Activated effector memory CD4-positive, alpha-beta T cell treated with anti-CD3 and anti-CD28 coated beads, Interleukin-2, amount 50 U/mL, for 16 hours (primary cell): ENCODE results near the gene SYCE1.
A peak's percentile ranks its signal among the peaks of the same experiment; 100 is the strongest.
"Not testable (repeated sequence)": the region's sequence is repeated elsewhere in the genome, so short reads cannot be mapped to it uniquely, and the experiment has no call there.

Experiments used
- DNase-seq: peaks from one replicate; pipeline ENCODE4 v3.0.0-alpha.2; 2020

The SYCE1 gene

DNA sequence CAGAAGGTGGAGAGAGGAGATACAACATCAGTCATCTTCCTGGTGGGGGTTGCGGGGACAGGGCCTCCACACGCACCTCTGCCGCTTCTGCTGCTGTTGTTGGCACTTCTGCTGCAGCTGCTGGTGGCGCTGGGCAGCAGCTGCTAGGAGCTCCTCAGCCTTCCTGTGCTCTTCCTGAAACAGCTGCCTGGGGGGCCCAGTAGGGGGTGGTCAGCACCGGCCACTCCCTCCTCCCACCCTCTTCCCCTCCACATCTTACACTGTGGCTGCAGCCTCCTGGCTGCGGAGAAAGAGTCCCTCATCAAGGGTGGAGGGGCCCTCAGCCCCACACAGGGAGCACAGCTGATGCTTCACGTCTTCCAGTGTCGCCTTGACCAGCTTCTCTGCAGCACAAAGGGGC, 9.9 kb downstream of the SYCE1 start:
- no peak for DNase-seq

- no peak for DNase-seq
Observed at GRCh38 chr10:133554600-133554999, 10.8 kb downstream of the SYCE1 start.

DNA sequence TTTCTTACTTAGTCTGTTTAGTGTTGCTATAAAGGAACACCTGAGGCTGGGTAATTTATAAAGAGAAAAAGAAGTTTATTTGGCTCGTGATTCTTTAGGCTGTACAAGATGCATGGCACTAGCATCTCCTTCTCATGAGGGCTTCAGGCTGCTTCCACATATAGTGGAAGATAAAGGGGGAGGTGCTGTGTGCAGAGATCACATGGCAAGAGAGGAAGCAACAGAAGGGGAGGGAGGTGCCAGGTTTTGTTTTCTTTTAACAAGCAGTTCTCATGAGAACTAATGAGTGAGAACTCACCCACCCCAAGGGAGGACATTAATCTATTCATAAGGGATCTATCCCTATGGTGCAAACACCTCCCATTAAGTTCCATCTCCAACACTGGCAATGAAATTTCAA, 20.9 kb downstream of the SYCE1 start:
- DNase-seq: no peak

- DNase-seq: not testable (repeated sequence)
Observed at GRCh38 chr10:133541441-133541975, 23.9 kb downstream of the SYCE1 start.

- DNase-seq: no peak
Observed at GRCh38 chr10:133537546-133538545, 27.5 kb downstream of the SYCE1 start.

- DNase-seq: no peak
Observed at GRCh38 chr10:133536198-133536597, 29.2 kb downstream of the SYCE1 start.

DNA sequence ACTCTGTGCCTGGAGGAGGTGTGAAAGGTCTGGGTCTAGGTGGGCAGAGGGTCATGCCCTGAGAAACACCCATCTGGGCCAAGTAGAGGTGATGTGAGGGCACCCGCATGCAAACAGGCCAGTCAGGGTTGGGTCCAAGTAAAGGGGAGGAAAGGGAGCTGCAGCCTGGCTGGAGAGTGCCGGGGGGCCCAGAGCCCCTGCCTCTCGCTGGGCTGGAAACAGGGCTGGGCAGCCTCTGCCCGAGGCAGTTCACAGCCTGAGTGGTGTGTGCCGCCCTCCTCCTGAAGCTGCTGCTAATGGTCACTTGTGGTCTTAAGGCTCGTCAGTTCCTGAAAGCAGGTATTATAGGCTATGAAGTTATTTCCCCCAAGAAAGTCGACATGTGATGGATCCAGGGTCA, 31.0 kb downstream of the SYCE1 start:
- no peak for DNase-seq

DNA sequence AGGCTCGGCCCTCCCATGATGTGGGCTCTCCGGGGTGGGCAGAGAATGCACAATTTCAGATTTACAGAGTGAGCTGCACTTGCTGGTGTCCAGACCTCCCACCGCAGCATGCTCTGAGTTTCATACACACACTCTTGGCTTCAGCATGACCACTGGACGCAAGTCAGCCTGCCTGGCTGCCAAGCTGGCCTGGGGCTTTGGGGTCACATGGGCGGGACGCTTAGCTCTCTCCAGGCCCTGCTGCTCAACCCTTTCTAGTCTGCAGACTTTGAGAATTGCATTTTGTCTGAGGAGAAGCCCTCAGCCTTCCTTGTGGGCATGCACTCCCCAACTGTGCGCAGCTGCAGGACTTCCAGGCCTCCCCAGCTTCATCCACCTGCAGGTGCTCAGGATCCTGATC, 32.5 kb downstream of the SYCE1 start:
- DNase-seq: no peak

GRCh38 chr10:133530506-133530905, 34.9 kb downstream of the SYCE1 start:
- no peak for DNase-seq

GRCh38 chr10:133529576-133529946, 35.8 kb downstream of the SYCE1 start:
- no peak for DNase-seq

GRCh38 chr10:133528845-133529575, 36.4 kb downstream of the SYCE1 start:
- DNase-seq: no peak

DNA sequence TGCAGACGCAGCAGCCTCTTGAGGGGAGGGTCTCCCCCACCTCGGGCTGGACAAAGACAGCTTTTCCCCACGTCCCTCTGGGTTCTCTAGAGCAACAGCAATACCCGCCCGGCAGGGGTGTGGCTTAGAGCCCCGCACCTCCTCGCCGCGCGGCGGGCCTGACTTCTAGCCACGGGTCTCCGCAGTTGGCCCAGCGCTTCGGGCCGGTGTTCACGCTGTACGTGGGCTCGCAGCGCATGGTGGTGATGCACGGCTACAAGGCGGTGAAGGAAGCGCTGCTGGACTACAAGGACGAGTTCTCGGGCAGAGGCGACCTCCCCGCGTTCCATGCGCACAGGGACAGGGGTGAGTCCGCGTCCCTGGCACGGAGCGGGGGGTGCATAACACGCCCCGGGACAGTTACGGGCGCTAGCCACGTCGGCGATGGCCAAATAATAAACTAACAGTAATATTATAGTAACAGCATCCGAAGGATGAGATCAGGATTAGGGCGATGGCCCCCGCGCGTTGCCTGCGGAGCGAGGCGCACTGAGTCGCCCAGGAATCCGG, 37.0 kb downstream of the SYCE1 start:
- DNase-seq: no peak

DNA sequence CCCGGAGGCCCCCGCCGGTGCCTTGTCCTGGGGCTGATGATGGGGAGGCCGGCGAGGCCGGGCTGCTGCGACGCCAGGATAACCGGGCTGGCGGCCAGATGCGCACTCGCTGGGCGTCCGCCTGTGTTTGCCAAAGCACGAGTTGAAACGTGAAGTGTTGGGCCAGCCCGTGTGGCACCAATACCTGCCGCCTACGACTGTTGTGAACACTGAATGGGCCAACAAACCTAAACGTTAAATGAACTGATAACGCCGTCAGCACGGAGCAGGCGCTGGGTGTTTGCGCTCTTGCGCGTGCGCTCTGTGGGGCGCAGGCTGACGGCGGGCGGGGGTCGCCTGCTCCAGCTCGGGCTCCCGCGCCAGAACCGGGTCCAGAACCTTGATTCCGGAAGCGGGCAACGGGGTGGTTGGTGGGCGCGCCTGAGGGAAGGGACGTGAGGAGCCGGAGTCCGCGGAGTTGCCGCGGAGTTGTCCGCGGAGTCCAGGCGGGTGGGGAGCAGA, 37.6 kb downstream of the SYCE1 start:
- no peak for DNase-seq

DNA sequence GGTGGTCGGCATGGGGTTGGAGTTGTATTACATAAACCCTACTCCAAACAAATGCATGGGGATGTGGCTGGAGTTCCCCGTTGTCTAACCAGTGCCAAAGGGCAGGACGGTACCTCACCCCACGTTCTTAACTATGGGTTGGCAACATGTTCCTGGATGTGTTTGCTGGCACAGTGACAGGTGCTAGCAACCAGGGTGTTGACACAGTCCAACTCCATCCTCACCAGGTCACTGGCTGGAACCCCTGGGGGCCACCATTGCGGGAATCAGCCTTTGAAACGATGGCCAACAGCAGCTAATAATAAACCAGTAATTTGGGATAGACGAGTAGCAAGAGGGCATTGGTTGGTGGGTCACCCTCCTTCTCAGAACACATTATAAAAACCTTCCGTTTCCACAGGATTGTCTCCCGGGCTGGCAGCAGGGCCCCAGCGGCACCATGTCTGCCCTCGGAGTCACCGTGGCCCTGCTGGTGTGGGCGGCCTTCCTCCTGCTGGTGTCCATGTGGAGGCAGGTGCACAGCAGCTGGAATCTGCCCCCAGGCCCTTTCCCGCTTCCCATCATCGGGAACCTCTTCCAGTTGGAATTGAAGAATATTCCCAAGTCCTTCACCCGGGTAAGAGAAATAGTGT, 38.3 kb downstream of the SYCE1 start, which contains the start of gene CYP2E1:
TSS of gene CYP2E1 (plus strand) at position 407 of the 632 bp plus-strand sequence. CDS start at position 440, 33 bp downstream.
- no peak for DNase-seq

DNA sequence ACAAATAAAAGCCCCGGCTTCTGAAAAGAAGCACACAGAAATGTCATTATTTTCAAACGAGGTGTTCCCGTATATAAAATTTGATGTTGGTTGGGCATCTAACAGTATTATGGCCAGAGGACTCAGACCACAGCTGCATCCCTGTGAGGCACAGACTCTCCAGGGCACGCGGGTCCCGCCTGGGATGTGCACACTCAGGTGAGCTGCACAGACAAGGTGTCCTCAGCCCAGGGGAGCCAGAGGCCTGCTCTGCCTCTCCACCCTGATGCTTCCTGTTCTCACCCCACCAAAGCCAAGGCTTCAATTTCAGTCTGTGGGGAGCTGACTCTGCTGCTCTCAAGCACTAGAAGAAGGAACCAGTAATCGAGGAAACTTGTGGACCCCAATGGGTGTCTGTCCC, 39.9 kb downstream of the SYCE1 start:
- no peak for DNase-seq

DNA sequence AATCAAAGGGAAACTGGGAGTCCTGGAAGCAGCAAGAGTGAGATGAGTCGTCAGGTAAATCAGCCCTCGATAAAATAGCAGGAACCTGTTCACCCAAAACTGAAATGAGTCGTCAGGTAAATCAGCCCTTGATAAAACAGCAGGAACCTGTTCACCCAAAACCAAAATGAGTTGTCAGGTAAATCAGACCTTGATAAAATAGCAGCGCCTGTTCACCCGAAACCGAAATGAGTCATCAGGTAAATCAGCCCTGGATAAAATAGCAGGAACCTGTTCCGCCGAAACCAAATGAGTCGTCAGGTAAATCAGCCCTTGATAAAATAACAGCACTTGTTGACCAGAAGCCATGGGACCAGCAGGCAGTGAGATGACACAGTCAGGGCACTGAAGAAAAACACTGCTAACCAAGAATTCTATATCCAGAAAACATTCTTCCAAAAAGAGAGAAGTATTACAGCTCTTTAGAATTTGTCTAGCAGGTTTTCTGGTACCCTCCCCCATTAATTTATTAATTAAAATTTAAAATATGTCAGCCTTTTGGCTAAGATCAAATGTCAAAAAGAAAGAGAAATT, 41.7 kb downstream of the SYCE1 start:
- no peak for DNase-seq

GRCh38 chr10:133520193-133520738, 45.1 kb downstream of the SYCE1 start:
- DNase-seq: peak; percentile 97

GRCh38 chr10:133518517-133518916, 46.9 kb downstream of the SYCE1 start:
- not testable (repeated sequence) for DNase-seq

- DNase-seq: no peak
Observed at GRCh38 chr10:133516057-133516456, 49.3 kb downstream of the SYCE1 start.

- DNase-seq: no peak
Observed at GRCh38 chr10:133515471-133515870, 49.9 kb downstream of the SYCE1 start.

DNA sequence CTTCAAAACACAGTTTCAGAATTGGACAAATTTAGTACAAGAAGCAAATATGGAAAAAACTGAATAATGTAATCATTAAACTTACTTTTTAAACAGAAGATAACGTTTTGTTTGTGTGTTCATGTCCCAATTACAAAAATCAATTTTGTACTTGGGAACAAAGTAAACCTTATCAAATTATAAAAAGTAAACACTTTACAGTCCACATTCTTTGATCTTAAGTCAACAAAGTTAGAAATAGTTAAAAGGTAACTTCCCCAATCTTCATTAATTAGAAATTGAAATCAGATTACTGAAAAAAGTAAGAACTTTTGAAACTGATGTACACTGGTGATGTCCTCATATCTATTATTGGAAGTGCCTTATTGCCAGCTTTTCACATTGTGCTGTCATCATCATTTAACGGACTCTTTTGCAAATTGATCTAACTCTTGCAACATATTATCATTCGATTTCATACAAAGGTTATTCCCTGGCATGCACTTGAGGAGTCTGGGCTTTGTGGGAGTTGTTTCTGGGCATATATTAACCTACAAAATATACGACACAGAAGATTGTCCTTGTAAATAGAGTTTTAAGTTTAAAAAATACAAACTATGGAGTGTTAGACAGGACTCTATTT, 53.4 kb downstream of the SYCE1 start:
- no peak for DNase-seq
